ENCODE data around the gene NOS3. TPM values are rescaled to one million over a fixed set of nuclear protein-coding genes. Genes with fewer than 3 reads are reported as not detected.

Gene NOS3
- total and polyA plus RNA-seq, 10 donors = 11.9 to 455 (median 164) TPM

- TF ChIP-seq POLR2AphosphoS5 (IDR thresholded peaks at IDR 0.05) (no peak), POLR2A (IDR thresholded peaks at IDR 0.05) (no peak), CTCF (IDR thresholded peaks at IDR 0.05 in 8 of 11, conservative IDR thresholded peaks at IDR 0.05 in 3 of 11) (no peak)
- Histone ChIP-seq H3K27me3 (replicated peaks in 1 of 7) (no peaks in the 10 kb centered on the region), H3K4me3 (no peak overlapping the region), H3K4me1 (peaks cover 4 to 25% (median 13%) of the 10 kb centered on the region in 6 donors), H3K36me3 (peaks cover 0 to 69% (median 35%) of the 10 kb centered on the region in 6 donors), H3K27ac (no peak overlapping the region), H3K9me3 (no peaks in the 10 kb centered on the region)
- intact Hi-C loops (cut with DNase I; ENCODE audit: low total_unique reads) = loop anchor here (5.0 kb wide), 1 partner anchor 79 kb away; no protein-coding TSS in a partner anchor
- 85 to 94% (median 89%) methylated on average over 11 to 17 of the region's 17 CpGs for WGBS, 5 donors
- no peak for DNase-seq
These were observed 42.4 kb downstream of the NOS3 start for GRCh38 chr7:151032936-151033863.

DNA sequence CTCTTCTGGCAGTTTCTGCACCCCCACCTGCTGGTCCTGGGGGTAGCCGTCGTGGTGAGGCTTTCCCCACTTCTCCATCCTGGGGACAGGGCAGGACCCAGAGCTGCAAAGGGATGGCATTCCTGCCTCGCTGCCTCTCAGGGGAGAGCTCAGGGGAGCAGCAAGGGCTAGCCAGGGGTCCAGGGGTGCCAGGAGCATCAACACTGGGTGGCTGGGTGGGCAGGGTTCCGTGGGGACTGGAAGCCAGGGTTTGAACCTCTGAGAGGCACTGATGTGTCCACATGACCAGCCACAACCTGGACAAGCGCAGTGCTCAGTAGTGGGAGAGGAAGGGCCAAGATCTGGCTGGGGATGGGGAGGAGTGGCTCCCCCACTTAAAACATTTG is 43.0 kb downstream of the NOS3 start:
- TF ChIP-seq CTCF (IDR thresholded peaks at IDR 0.05 in 8 of 11, conservative IDR thresholded peaks at IDR 0.05 in 3 of 11) (no peak), POLR2A (IDR thresholded peaks at IDR 0.05) (no peak), POLR2AphosphoS5 (IDR thresholded peaks at IDR 0.05) (no peak)
- intact Hi-C loops (cut with DNase I; ENCODE audit: low total_unique reads) = loop anchor here (5.0 kb wide), 1 partner anchor 78 kb away; no protein-coding TSS in a partner anchor
- no peak overlapping the region for H3K4me3 ChIP-seq
- H3K27ac ChIP-seq = no peak overlapping the region
- H3K27me3 ChIP-seq (replicated peaks in 1 of 7) = no peaks in the 10 kb centered on the region
- no peaks in the 10 kb centered on the region for H3K9me3 ChIP-seq
- WGBS, 5 donors = 82 to 98% (median 93%) methylated on average over 5 of the region's 5 CpGs
- H3K36me3 ChIP-seq = peaks cover 0 to 69% (median 35%) of the 10 kb centered on the region in 6 donors
- peaks cover 3 to 27% (median 13%) of the 10 kb centered on the region in 6 donors for H3K4me1 ChIP-seq
- no peak for DNase-seq

DNA sequence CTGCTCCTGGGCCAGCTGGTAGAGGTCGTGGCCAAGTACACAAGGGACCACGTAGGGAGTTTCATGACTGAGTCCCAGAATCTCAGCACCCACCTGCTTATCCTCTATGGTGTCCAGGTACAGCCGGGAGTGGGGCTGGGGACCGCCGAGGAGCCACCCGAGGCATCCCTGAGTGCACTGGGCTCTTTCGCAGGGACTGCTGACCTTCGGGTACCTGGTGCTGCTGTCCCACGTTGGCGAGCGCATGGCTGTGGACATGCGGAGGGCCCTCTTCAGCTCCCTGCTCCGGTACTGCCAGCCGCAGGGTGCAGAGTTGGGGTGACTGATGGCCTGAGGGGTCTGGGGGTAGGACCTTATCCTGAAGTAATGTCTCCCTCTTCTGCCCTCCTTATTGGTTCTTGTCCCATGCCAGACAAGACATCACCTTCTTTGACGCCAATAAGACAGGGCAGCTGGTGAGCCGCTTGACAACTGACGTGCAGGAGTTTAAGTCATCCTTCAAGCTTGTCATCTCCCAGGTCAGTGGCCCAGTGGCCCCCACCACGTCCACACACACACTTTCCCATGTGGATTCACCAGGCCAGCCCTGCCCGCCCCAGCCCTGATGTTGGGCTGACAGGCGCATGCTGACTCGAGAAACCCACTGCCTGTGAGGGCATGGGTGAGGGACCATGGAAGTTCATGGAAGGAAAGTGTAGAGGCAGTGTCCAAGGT is 43.7 kb downstream of the NOS3 start:
- H3K9me3 ChIP-seq = no peaks in the 10 kb centered on the region
- intact Hi-C loops (cut with DNase I; ENCODE audit: low total_unique reads) = loop anchor here (5.0 kb wide), 1 partner anchor 78 kb away; no protein-coding TSS in a partner anchor
- H3K36me3 ChIP-seq = peaks cover 0 to 69% (median 35%) of the 10 kb centered on the region in 6 donors
- H3K4me1 ChIP-seq = peaks cover 0 to 27% (median 13%) of the 10 kb centered on the region in 6 donors
- TF ChIP-seq CTCF (IDR thresholded peaks at IDR 0.05 in 8 of 11, conservative IDR thresholded peaks at IDR 0.05 in 3 of 11) = no peak
- no peak for TF ChIP-seq POLR2A (IDR thresholded peaks at IDR 0.05)
- no peak for TF ChIP-seq POLR2AphosphoS5 (IDR thresholded peaks at IDR 0.05)
- H3K4me3 ChIP-seq = no peak overlapping the region
- no peak overlapping the region for H3K27ac ChIP-seq
- DNase-seq = no peak
- WGBS, 5 donors = 90 to 94% (median 94%) methylated on average over 10 to 21 of the region's 21 CpGs
- no peaks in the 10 kb centered on the region for H3K27me3 ChIP-seq (replicated peaks in 1 of 7)

Measured in spleen (tissue), 11 donors.